Measurements from ENCODE around the gene ITPK1.
"Not testable (repeated sequence)": the region's sequence is repeated elsewhere in the genome, so short reads cannot be mapped to it uniquely, and the experiment has no call there.

ITPK1 gene

DNA sequence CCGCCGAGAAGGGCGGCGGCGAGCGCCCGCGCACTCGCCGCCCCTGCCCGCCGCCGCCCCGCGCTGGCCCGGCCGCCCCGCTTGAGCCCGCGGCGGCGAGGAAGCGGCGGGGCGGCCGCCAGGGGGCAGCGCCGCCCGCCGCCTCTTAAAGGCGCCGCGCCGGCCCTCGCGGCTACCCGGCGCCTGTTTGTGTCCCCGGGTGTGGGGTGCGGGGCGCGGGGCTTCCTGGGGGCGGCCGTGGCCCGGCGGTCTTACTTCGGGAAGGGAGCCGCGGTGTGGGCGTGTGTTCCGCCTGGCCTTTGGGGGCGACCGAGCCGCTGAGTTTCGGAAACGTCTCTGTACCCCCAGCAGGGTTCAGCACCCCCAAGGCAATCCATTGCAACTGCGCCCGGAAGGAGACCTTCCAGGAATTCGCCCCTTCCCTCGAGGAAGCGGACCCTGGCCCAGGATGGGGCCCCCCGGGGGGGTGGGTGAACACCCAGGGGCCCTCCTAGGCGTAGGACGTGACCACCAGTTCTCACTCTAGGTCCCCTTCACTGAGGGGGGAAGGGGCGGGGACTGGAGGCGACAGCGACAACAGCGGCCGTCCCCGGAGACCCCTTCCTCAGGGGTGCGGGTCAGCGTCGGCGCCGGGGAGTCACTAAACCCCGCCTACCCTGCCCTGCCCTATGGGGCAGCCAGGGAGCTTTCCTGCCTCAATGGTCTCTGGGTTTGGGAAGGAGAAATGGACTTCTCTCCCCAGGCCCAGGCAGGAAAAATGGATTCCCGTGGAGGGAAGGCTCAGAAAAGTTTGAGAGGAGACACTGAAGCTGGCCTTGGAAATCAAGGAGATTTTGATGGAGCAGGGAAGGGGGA lies at the start of gene ITPK1:
Gene ITPK1 (minus strand): TSS at position 105 of the 855 bp plus-strand sequence. CDS start 762 bp downstream, outside the sequence.
- peak; percentile 73 for DNase-seq (ENCODE audit: low spot score)

DNA sequence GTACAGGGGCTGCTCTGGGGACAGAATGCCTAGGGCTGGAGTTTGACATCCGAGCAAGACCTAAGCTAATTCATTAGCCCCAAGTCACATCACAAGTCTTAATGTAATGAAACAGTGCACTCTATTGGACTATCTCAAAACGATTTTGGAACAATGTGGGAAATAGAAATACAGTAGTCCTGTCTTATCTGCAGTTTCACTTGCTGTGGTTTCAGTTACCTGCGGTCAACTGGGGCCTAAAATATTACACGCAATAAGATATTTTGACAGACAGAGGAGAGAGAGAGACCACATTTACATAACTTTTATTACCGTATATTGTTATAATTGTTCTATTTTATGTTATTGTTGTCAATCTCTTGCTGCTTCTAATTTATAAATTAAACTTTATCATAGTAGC lies 47.8 kb upstream of the ITPK1 start:
- DNase-seq (ENCODE audit: low spot score): no peak

DNA sequence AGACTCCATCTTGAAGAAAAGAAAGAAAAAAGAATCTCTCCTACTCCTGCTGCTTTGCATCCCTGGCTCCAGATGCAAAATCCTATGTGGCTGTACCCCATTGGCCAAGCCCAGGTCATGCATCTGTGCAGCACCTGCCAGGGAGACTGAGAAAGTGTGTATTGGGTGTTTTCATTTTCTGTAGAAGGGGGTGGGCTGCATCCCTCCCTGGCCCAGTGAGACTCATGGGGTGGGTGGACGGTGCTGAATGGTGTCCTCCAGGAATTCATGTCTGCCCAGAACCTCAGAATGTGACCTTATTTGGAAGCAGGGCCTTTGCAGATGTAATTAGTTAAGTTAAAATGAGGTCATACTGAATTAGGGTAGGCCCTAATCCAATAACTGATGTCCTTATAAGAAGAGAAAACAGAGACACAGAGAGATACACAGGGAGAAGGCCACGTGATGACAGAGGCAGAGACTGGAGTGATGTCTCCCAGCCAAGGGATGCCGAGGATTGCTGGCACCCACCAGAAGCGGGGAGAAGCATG lies 45.8 kb upstream of the ITPK1 start:
- no peak for DNase-seq (ENCODE audit: low spot score)

DNA sequence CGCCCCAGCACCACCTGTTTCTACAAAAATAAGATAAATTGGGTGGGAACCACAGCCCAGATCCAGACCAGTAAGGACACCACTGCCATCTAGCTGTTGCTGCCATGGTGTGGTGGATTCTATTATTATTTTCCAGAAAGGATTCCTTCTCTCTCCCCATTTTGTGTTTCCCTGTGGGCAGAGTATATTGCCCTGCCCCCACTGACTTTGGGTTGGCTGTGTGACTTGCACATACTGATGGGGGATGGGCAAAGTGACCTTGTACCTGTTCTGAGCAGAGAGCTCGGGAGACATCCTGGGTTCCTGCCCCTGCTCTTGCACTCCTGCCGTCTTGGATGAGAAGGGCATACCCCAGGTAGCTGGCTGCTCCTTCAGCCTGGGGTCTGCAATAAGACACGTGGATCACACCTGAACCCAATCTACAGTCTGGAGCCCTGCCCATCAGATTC lies 44.7 kb upstream of the ITPK1 start:
- peak; percentile 36 for DNase-seq (ENCODE audit: low spot score)

DNA sequence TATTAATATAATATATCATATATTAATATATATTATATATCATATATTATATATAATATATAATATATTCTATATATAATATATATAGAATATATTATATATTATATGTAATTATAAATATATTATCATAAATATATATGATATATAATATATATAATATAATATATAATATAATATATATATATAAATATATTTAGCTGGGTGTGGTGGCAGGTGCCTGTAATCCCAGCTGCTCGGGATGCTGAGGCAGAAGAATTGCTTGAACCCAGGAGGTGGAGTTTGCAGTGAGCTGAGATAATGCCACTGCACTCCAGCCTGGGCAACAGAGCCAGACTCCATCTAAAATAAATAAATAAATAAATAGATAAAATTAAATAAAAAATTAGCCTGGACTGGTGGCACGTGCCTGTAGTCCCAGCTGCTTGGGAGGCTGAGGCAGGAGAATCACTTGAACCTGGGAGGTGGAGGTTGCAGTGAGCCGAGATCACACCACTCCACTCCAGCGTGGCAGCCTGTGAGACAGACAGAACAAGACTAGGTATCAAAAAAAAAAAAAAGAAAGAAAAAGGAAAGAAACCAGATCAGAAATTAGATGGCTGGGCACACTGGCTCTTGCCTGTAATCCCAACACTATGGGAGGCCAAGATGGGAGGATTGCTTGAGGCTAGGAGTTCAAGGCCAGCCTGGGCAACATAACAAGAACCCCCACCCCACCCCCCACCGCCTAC lies 44.1 kb upstream of the ITPK1 start:
- not testable (repeated sequence) for DNase-seq (ENCODE audit: low spot score)

DNA sequence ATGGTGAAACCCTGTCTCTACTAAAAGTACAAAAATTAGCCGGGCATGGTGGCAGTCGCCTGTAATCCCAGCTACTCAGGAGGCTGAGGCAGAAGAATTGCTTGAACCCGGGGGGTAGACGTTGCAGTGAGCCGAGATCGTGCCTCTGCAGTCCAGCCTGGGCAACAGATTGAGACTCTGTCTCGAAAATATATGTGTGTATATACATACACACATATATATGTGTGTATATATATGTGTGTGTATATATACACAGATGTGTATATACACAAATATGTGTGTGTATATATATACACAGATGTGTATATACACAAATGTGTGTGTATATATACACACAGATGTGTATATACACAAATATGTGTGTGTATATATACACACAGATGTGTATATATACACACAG lies 42.6 kb upstream of the ITPK1 start:
- not testable (repeated sequence) for DNase-seq (ENCODE audit: low spot score)

DNA sequence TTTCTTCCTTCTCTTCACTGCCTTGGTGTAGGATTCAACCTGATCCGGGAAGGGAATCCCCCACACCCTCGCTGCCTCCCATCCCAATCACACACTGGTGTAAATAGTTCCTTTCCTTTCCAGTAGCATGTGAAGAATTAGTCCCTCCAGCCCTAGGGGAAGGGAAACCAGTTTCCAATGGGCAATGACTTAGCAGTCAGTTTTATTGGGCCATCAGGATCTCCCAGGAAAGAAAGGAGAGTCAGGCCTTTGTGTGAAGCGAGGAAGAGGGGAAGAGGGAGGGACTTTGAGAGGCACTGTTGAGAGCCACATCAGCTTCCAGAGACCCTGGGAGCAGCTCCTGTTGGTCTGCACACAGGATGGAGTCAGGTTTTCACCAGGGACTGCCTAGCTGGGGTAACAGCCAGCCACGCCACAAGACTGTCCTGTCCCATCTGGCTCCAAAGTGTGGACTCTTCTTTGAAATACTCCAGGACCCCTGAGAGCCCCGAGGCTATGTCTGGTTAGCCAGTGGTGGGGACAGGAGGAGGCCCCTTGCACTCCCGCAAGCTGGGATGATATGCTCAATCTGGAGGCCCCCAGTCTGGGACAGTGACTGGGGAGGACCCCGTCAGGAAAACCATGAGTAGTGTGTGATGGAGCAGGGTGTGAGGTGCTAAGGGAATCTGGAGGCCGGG lies 41.1 kb upstream of the ITPK1 start:
- no peak for DNase-seq (ENCODE audit: low spot score)

DNA sequence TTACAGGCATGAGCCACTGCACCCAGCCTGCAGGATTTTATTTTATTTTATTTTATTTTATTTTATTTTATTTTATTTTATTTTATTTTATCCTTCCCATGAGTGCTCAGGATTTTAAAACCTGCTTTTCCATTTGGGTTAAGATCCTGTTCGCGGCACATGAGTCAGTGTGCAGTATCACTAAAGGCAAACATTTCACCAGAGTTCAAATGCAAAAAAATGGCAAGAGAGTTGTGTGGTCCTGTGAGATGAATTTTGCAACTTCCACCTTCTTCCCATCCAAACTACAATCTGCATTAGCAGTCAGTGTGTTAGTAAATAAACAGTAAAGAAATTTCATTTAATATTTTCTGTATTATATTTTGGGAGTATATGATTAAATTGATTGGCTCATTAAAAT lies 39.9 kb upstream of the ITPK1 start:
- DNase-seq (ENCODE audit: low spot score): no peak

DNA sequence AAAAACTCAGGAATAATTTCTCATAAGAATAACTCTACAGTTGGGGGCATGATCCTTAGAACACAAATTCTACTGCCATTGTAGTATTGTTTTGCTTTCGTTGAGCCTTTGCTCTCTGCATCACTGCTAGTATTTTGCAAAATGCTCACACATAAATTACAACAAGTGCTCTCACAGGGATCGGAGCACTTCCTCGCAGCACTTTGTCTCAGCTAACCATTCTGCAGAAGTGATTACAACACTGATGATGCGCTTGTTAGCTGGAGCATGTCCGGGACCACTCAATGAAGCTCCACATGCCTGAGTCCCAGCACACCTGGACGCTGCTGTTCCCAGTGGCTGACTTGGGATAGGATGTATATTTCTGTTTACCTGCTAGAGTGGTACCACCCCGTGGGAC lies 37.4 kb upstream of the ITPK1 start:
- no peak for DNase-seq (ENCODE audit: low spot score)

DNA sequence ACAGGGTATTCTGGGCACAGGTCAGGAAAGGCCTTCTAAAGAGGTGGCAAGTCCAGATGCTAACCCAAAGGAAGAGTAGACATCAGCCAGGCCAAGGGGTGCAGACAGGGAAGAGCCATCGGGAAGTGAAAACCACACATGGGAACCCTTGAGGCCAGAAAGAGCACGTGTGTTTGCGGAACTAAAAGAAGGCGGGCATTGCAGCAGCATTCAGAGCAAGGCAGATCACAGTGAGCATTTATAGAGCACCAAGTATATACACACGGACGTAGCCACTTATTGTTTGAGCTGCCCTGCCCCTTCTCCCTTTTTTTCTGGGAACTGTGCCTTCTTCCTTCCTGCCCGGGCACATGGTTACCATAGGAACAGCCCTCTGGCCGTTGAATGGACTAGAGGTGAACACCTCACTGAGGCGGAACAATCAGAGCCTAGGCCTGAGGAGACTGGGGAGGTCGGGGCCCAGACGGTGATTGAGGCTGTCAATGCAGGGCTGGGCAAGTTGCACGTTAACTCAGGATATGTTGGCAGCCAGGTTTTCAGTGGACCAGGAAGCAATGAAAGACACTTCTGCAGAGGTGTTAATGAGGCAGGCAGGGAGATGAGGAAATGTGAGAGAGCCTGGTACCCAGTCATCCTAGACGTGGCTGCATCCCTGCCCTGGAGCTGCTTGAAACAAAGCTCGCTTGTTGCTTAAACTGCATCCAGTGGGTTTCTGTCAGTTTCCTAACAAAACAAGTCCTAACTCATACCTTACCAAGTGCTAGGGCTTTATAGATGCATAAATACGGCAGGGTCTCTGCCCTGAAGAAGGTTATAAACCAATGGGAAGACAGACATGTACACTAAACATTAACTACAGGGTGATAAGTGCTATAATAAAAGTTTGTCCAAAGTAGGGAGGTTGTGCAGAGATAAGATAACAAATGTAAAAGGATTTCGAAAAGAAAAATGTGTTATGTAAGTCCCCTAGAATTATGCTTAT lies 34.8 kb upstream of the ITPK1 start:
- DNase-seq (ENCODE audit: low spot score): no peak

DNA sequence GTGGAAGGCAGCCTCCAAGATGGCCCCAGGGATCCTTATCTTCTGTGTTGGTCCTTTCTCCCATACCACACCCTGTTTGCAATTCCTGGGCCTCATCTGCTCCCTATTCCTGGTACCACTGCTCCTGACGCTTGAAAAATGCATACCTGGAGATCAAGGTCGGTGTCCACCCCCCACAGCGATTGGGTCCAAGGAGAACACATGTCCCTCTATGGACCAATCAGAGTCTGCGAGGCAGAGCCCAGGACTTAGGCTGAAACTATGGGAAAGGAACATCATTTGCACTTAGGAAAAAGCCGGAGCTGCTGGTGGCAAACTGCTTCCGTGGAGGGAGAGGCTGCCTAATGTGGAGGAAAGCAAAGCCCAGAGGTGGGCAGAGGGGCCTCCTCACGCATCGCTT lies 33.3 kb upstream of the ITPK1 start:
- DNase-seq (ENCODE audit: low spot score): no peak

DNA sequence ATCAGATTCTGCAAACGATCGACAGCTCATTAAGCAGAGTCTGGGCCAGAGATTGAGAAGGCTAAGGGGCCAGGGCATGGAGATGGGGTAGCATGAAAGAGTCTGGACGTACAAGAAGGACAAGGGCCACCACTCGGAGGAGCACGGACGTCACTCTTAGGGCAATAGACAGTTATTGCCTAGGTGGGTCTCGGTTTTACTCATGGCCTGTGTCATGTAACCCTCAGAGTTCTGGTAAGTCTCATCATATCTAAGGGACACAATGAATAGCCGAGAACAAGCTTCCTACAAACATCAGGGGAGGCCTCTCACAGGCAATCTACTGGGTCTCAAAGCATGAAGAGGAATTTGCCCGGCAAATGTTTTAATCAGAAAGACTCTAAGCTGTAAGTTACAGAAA lies 30.4 kb upstream of the ITPK1 start:
- no peak for DNase-seq (ENCODE audit: low spot score)

DNA sequence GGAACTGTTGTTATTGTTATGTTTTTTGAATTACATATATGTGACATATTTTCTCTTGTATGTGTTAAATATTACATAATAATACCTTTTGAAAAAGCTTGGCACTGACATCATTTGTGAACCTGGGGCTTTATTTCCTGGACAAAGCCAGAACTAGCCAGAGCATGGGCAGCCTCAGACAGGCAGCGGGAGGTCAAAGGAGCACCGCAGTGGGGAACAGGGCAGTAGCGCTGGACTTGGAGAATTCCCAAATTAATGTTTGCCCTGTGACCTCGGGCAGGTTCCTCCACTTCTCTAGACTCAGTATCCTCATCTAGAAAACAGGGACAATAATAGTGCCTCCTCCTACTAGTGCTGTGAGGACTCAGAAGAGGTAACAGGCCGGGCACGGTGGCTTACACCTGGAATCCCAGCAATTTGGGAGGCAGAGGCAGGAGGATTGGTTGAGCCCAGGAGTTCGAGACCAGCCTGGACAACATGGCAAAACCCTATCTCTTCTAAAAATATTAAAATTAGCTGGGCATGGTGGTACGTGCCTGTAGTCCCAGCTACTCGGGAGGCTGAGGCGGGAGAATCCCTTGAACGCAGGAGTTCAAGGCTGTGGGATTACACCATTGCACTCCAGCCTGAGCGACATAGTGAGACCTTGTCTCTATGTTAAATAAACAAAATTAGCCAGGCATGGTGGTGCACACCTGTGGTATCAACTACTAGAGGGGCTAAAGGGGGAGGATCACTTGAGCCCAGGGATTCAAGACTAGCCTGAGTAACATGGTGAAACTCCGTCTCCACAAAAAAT lies 27.3 kb upstream of the ITPK1 start:
- no peak for DNase-seq (ENCODE audit: low spot score)

DNA sequence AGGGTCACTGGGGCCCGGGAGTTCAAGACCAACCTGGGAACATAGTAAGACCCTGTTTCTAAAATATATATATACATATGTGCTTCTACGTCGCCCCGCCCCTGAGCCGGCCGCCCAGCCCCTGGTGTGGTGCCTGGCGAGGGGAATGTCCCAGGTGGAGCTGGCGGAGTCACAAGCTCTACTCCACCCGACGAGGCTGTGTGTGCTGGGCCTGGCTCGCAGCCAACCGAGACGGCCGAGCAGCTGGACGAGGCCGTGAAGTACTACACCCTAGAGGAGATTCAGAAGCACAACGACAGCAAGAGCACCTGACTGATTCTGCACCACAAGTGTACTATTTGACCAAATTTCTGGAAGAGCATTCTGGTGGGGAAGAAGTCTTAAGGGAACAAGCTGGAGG lies 22.1 kb upstream of the ITPK1 start:
- DNase-seq (ENCODE audit: low spot score): no peak

DNA sequence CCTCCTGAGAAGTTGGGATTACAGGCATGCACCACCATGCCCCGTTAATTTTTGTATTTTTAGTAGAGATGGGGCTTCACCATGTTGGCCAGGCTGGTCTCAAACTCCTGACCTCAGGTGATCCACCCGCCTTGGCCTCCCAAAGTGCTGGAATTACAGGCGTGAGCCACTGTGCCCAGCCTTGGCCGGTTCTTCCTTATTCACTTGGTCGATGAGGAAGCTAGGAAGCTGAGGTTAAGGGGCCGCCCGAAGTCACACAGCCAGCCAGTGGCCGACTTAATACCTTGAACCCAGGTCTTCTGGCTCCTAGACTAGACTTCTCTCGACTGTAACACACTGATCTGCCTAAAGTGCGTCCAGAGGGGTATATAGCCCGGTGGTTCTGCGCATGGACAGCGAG lies 20.8 kb upstream of the ITPK1 start:
- not testable (repeated sequence) for DNase-seq (ENCODE audit: low spot score)

DNA sequence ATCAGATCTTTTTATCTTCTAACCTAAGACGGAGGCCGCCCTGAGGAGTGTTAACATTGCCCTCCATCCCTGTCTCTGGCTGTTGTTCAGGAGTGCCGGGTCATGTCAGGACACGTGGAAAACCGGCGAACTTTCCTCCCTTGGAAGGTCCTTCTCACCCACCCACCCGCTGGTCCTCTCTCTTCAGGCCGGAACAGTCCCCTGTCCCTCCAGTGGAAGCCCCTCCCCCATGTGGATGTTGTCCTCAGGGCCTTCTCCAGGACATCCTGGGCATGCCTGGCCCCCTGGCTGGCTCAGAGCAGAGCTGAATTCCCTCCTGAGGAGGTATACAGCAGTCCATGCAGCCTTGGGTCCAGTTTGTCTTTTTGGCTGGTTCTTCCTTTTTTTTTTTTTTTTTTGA lies 20.3 kb upstream of the ITPK1 start:
- no peak for DNase-seq (ENCODE audit: low spot score)

DNA sequence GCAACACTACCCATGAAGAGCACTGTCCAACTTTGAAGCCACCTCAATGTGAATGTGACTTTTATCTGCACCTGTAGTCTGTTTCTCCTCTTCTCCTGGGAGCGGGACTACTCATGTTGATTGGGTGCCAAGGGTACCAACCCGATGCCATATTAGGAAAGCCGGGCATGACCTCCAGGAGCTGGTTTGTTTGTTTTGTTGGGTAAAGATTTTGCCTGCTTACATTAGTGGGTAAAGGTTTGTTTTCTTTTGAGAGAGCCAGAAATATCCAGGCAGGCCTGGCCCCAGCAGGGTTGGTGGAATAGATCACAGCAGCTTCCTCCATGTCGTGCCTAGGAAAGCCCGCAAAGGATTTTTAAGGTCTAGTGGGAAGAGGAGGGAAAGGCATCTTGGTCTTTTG lies 19.7 kb upstream of the ITPK1 start:
- DNase-seq (ENCODE audit: low spot score): no peak

DNA sequence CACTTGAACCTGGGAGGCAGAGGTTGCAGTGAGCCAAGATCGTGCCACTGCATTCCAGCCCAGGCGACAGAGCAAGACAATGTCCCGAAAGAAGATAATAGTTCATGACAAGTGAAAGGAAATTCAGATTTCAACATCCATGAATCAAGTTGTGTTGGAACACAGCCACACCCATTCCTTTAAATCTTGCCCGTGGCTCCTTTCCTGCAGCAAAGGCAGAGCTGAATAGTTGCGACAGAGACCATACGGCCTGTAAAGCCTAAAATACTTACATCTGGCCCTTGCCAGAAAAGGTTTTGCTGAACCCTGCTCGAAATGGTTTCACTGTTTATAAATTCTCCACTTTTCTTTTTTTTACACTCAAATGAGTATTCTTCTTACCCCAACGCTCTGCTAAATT lies 17.7 kb upstream of the ITPK1 start:
- no peak for DNase-seq (ENCODE audit: low spot score)

DNA sequence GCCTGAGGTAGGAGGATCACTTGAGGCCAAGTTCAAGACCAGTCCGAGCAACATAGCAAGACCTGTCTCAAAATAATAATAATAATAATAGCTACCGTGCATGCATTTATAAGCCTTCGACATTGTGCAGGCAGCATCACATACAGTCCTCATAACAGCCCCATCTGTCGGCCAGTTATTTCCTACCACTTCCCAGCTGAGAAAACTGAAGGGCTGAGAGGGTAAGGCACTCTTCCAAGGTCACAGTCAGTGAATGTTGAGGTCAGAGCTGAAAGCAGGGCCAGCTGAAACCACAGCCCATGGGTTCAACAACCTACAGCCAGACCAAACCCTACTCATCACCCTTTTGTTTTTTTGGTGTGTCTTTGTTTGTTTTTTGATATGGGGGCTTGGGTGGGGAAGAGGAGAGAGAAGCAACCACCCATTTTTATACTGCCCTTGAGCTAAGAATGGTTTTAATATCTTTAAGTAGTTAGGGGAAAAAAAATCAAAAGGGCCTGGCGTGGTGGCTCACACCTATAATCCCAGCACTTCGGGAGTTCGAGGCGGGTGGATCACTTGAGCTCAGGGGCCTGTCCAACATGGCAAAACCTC lies 16.8 kb upstream of the ITPK1 start:
- DNase-seq (ENCODE audit: low spot score): no peak

DNA sequence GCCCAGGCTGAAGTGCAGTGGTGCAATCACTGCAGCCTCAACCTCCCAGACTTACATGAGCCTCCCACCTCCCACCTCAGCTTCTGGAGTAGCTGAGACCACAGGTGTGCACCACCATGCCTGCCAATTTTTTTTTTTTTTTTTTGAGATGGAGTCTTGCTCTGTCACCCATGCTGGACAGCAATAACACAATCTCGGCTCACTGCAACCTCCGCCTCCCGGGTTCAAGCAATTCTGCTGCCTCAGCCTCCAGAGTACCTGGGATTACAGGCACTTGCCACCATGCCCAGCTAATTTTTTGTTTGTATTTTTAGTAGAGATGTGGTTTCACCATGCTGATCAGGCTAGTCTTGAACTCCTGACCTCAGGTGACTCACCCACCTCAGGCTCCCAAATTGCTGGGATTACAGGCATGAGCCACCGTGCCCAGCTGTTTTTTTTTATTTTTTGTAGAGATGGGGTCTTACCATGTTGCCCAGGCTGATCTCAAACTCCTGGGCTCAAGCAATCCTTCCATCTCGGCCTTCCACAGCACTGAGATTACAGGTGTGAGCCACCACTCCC lies 15.6 kb upstream of the ITPK1 start:
- DNase-seq (ENCODE audit: low spot score): not testable (repeated sequence)

All from hematopoietic multipotent progenitor cell treated with erythropoietin and hydrocortisone succinate and interleukin-3 and kit ligand, for 15 days (in vitro differentiated cells).